Transverse colon (tissue), 4 donors: ENCODE results near the gene KRT38. TPM values are rescaled to one million over a fixed set of nuclear protein-coding genes. Genes with fewer than 3 reads are reported as not detected.

Experiments used
- DNase-seq: peaks from one replicate; pipeline ENCODE4 v3.0.0-alpha.2; 2019
- H3K27ac ChIP-seq, 4 donors: fragments of 200-600 bp; sonication (generic); 2 replicates each; pipeline ENCODE4 v1.5.1; 2016 to 2018; ENCODE audit warnings: inconsistent platforms in 4 of 4
- H3K27me3 ChIP-seq: fragments of 200-600 bp; sonication (generic); 2 replicates; pipeline ENCODE4 v1.5.1; 2017; ENCODE audit warnings: inconsistent platforms
- H3K36me3 ChIP-seq, 4 donors: fragments of 200-600 bp; sonication (generic); 2 replicates each; pipeline ENCODE4 v1.5.1; 2017 to 2019; ENCODE audit warnings: inconsistent platforms in 4 of 4
- H3K4me1 ChIP-seq, 4 donors: fragments of 200-600 bp; sonication (generic); 2 replicates each; pipeline ENCODE4 v1.5.1; 2017 to 2020; ENCODE audit warnings: inconsistent platforms in 4 of 4
- H3K4me3 ChIP-seq, 4 donors: fragments of 200-600 bp; sonication (generic); 1 replicate in 1 of 4; 2 replicates in 3 of 4; pipeline versions ENCODE4 v1.5.1 to v1.6.1; 2017 to 2019; ENCODE audit warnings: inconsistent platforms in 4 of 4
- H3K9me3 ChIP-seq, 2 donors: fragments of 200-600 bp; sonication (generic); 2 replicates each; pipeline ENCODE4 v1.5.1; 2017 to 2019; ENCODE audit warnings: inconsistent platforms in 2 of 2
- EP300 ChIP-seq: sonication (generic); formaldehyde crosslinking; IDR thresholded peaks from one replicate; pipeline ENCODE4 v1.6.1; 2017; ENCODE audit warnings: antibody characterized with exemption, low read depth
- POLR2A ChIP-seq: fragments of 450-650 bp; IDR thresholded peaks from one replicate; pipeline ENCODE4 v1.6.1; 2016; ENCODE audit warnings: antibody characterized with exemption, mild to moderate bottlenecking, moderate library complexity
- POLR2AphosphoS5 ChIP-seq, 3 donors: sonication (generic); formaldehyde crosslinking; IDR thresholded peaks; one replicate each; pipeline ENCODE4 v1.6.1; 2016; ENCODE audit warnings: antibody characterized with exemption in 3 of 3
- WGBS, 2 donors: methylation state at CpG; one replicate each; pipeline ENCODE4 v1.1.5; 2018; ENCODE audit warnings: low coverage in 1 of 2; 5-methylcytosine and 5-hydroxymethylcytosine counted together
- in situ Hi-C, 4 donors: fragments of 200-750 bp; cut with MboI; loops; one replicate each; pipeline versions ENCODE4 v1.15.0 to v1.15.1; 2017; ENCODE audit warnings: low sequenced_read_pairs in 3 of 4, low pct_ligation_motif_present in 1 of 4, low pct_unique_long_range_greater_than_20kb in 1 of 4
- intact Hi-C: fragments of 100-400 bp; cut with DNase I; formaldehyde crosslinking; loops from one replicate; pipeline ENCODE4 v1.15.1; 2023; ENCODE audit warnings: low total_unique reads
- total RNA-seq, 4 donors: library from RNA; depleted of rRNA; stranded (reverse); fragments of >200 nt; gene quantifications; one replicate each; pipeline ENCODE4 v1.1.0, GENCODE V29; 2016
- TF ChIP-seq, protein P1 (sequence below), 5 experiments: fragments of 200-600 bp in 3 of 5; fragments of 450-650 bp in 2 of 5; sonication (generic) in 3 of 5; IDR thresholded peaks; 1 replicate in 2 of 5; 2 replicates in 3 of 5; pipeline ENCODE4 v1.5.1; 2016 to 2017; ENCODE audit warnings: antibody characterized with exemption in 5 of 5, inconsistent platforms in 3 of 5, mild to moderate bottlenecking in 2 of 5, moderate library complexity in 1 of 5

KRT38 gene
- total RNA-seq = not detected

DNA sequence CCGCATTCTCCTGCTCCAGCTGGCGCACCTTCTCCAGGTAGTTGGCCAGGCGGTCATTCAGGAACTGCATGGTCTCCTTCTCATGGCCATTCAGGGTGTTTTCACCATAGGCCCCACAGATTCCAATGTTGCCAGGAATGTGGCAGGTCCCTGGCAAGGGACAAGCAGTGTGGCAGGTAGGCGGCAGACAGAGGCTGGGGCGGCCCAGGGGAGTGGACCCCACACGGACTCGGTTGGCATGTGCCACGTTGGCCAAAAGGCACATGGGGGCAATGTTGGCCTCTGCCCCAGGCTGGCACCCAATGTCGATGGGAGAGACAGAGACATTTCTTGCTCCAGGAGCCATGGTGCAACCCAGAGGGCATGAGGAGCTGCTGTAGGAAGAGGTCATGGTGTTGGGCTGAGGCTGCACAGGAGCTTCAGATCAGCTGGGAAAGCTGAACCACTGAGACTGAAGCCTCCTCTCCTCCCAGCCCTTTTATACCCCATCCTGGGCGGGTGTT is at the start of gene KRT38:
Gene KRT38, minus strand, starts transcription at position 453 of the 503 bp plus-strand sequence. Its CDS starts 62 bp downstream, at position 391.
- no peaks in the 10 kb centered on the region for H3K4me1 ChIP-seq
- WGBS, 2 donors = 88% methylated on average over 10 of the region's 10 CpGs; no CpG with 5 or more reads in 1 of the 2 donors
- no peak for DNase-seq
- H3K27ac ChIP-seq = no peak within 1 kb of the TSS
- H3K4me3 ChIP-seq = no peak within 1 kb of the TSS
- TF ChIP-seq, protein P1, sequence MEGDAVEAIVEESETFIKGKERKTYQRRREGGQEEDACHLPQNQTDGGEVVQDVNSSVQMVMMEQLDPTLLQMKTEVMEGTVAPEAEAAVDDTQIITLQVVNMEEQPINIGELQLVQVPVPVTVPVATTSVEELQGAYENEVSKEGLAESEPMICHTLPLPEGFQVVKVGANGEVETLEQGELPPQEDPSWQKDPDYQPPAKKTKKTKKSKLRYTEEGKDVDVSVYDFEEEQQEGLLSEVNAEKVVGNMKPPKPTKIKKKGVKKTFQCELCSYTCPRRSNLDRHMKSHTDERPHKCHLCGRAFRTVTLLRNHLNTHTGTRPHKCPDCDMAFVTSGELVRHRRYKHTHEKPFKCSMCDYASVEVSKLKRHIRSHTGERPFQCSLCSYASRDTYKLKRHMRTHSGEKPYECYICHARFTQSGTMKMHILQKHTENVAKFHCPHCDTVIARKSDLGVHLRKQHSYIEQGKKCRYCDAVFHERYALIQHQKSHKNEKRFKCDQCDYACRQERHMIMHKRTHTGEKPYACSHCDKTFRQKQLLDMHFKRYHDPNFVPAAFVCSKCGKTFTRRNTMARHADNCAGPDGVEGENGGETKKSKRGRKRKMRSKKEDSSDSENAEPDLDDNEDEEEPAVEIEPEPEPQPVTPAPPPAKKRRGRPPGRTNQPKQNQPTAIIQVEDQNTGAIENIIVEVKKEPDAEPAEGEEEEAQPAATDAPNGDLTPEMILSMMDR (IDR thresholded peaks at IDR 0.05) = no peak
- H3K27me3 ChIP-seq = peaks cover 26% of the 10 kb centered on the region
- no peaks in the 10 kb centered on the region for H3K36me3 ChIP-seq
- no peaks in the 10 kb centered on the region for H3K9me3 ChIP-seq
- intact Hi-C loops = no loop called here
- in situ Hi-C loops = no loop called here

DNA sequence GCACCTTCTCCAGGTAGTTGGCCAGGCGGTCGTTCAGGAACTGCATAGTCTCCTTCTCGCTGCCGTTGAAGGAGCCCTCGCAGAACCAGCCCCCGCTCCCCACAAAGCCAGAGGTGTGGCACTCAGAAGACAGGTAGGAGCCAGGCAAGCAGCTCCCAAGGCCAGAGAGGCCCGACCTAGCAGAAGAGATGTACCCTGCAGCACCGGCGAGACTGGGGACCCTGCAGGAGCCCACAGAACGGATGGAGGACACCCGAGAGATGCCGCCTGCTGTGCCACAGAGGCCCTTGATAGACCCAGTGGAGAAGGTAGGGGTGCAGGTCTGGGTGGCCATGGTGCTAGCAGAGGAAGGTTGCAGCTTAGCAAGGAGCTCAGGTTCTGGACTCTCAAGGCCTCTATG is 48.7 kb upstream of the KRT38 start, which contains the start of gene KRT36:
Gene KRT36, minus strand, starts transcription at position 380 of the 400 bp plus-strand sequence. Its CDS starts 46 bp downstream, at position 334.
- in situ Hi-C loops (no loop called here), intact Hi-C loops (no loop called here)
- Histone ChIP-seq H3K27me3 (no peaks in the 10 kb centered on the region), H3K4me3 (no peak within 1 kb of the TSS), H3K4me1 (peaks cover 0 to 33% (median 9%) of the 10 kb centered on the region in 4 donors), H3K27ac (no peak within 1 kb of the TSS), H3K36me3 (no peaks in the 10 kb centered on the region), H3K9me3 (no peaks in the 10 kb centered on the region)
- DNase-seq = no peak
- TF ChIP-seq POLR2AphosphoS5 (IDR thresholded peaks at IDR 0.05) = no peak
- TF ChIP-seq, protein P1 (IDR thresholded peaks at IDR 0.05) = no peak
- TF ChIP-seq EP300 = no peak
- no peak for TF ChIP-seq POLR2A
- WGBS, 2 donors = 90% methylated on average over 12 of the region's 12 CpGs; no CpG with 5 or more reads in 1 of the 2 donors

- no peak for TF ChIP-seq POLR2AphosphoS5 (IDR thresholded peaks at IDR 0.05)
- TF ChIP-seq, protein P1 (IDR thresholded peaks at IDR 0.05) = peak; percentile 42 to 64 (median 56)
- WGBS, 2 donors = 61% methylated on average over 28 of the region's 29 CpGs; no CpG with 5 or more reads in 1 of the 2 donors
- peaks cover 0 to 25% (median 6%) of the 10 kb centered on the region in 4 donors for H3K4me1 ChIP-seq
- no peaks in the 10 kb centered on the region for H3K9me3 ChIP-seq
- H3K27me3 ChIP-seq = no peaks in the 10 kb centered on the region
- no peaks in the 10 kb centered on the region for H3K36me3 ChIP-seq
- intact Hi-C loops (no loop called here), in situ Hi-C loops (no loop called here)
- H3K4me3 ChIP-seq = no peak overlapping the region
- H3K27ac ChIP-seq = no peak overlapping the region
- DNase-seq = peak; percentile 68
Observed at GRCh38 chr17:41486809-41487530, 46.2 kb upstream of the KRT38 start.

DNA sequence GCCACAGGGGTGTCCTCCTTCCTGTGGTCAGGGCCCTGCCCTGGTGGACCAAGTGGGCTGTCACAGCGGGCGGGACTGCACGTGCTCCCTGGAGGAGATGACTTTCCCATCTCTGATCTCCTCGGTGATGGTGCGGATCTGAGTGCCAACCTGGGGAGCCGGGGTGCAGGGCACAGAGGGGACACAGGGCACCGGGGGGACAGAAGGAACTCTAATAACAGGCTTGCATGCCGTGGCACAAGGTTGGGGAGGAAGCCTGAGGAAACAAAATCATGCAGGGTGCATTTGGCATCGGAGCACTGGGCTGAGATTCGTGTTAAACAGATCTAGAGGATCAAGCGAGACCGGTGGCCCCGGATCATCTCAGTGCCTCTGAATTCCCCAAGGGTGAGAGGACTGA is 45.5 kb upstream of the KRT38 start:
- H3K27me3 ChIP-seq = no peaks in the 10 kb centered on the region
- intact Hi-C loops = no loop called here

More for the DNA sequence above, 45.5 kb upstream of the KRT38 start:
- in situ Hi-C loops = no loop called here
- Histone ChIP-seq H3K27ac (no peak overlapping the region), H3K36me3 (no peaks in the 10 kb centered on the region), H3K4me3 (no peak overlapping the region), H3K4me1 (peaks cover 0 to 19% (median 6%) of the 10 kb centered on the region in 4 donors), H3K9me3 (no peaks in the 10 kb centered on the region)
- DNase-seq = no peak
- WGBS, 2 donors = 76 to 85% methylated on average over 6 to 13 of the region's 13 CpGs
- no peak for TF ChIP-seq EP300
- TF ChIP-seq, protein P1 (IDR thresholded peaks at IDR 0.05) = no peak
- TF ChIP-seq POLR2A = no peak
- no peak for TF ChIP-seq POLR2AphosphoS5 (IDR thresholded peaks at IDR 0.05)
